Astrocyte of the cerebellum (primary cell): Measurements from ENCODE around the gene CXCL13.

Source experiments
- DNase-seq: peaks from one replicate; pipeline ENCODE4 v3.0.0-alpha.2; 2011; ENCODE audit warnings: low read depth
- H3K4me3 ChIP-seq: 2 replicates; pipeline ENCODE4 v1.5.1; 2011; ENCODE audit warnings: mild to moderate bottlenecking, low read depth, low read length, moderate library complexity
- CTCF ChIP-seq: IDR thresholded peaks from 2 replicates; pipeline ENCODE4 v1.5.1; 2012; ENCODE audit warnings: low read length, low read depth, moderate library complexity, mild to moderate bottlenecking; ENCODE audit errors: missing control alignments
- in situ Hi-C: cut with HindIII; loops from 2 replicates; pipeline ENCODE4 v1.10.0; 2017; ENCODE audit warnings: low sequenced_read_pairs

Gene CXCL13

GRCh38 chr4:77576351-77576750, 29.3 kb upstream of the CXCL13 start:
- TF ChIP-seq CTCF = no peak
- H3K4me3 ChIP-seq = no peak overlapping the region
- in situ Hi-C loops = loop anchor here (5.0 kb wide), 1 partner anchor 84 kb away; no protein-coding TSS in a partner anchor
- no peak for DNase-seq

- DNase-seq = no peak
Measured at GRCh38 chr4:77578145-77578544, 27.5 kb upstream of the CXCL13 start.

GRCh38 chr4:77579406-77580076, 26.1 kb upstream of the CXCL13 start:
- no peak overlapping the region for H3K4me3 ChIP-seq
- no peak for TF ChIP-seq CTCF
- DNase-seq = peak; percentile 76
- in situ Hi-C loops = loop anchor here (5.0 kb wide), 1 partner anchor 87 kb away; no protein-coding TSS in a partner anchor

More at GRCh38 chr4:77578145-77578544, 27.5 kb upstream of the CXCL13 start:
- TF ChIP-seq CTCF = no peak
- H3K4me3 ChIP-seq = no peak overlapping the region
- in situ Hi-C loops = loop anchor here (5.0 kb wide), 1 partner anchor 86 kb away; no protein-coding TSS in a partner anchor

- no peak for TF ChIP-seq CTCF
- in situ Hi-C loops = no loop called here
- no peak overlapping the region for H3K4me3 ChIP-seq
Measured at GRCh38 chr4:77581724-77582123, 23.9 kb upstream of the CXCL13 start.

GRCh38 chr4:77582156-77582555, 23.5 kb upstream of the CXCL13 start:
- TF ChIP-seq CTCF = no peak
- in situ Hi-C loops = no loop called here
- H3K4me3 ChIP-seq = no peak overlapping the region
- DNase-seq = no peak

More at GRCh38 chr4:77581724-77582123, 23.9 kb upstream of the CXCL13 start:
- DNase-seq = no peak

GRCh38 chr4:77582711-77583110, 22.9 kb upstream of the CXCL13 start:
- in situ Hi-C loops = no loop called here
- TF ChIP-seq CTCF = no peak
- no peak for DNase-seq
- H3K4me3 ChIP-seq = no peak overlapping the region
